Gastroesophageal sphincter (tissue), 3 donors: ENCODE results near the gene MTCL1.

Experiments used
- CTCF ChIP-seq, 4 experiments: fragments of 200-600 bp in 2 of 4; fragments of 450-650 bp in 2 of 4; sonication (generic) in 1 of 4; IDR thresholded peaks; one replicate each; pipeline ENCODE4 v1.5.1; 2017 to 2019; ENCODE audit warnings: antibody characterized with exemption in 4 of 4, mild to moderate bottlenecking in 2 of 4, moderate library complexity in 2 of 4
- EP300 ChIP-seq: sonication (generic); formaldehyde crosslinking; IDR thresholded peaks from one replicate; pipeline ENCODE4 v1.6.1; 2017; ENCODE audit warnings: antibody characterized with exemption, mild to moderate bottlenecking
- POLR2A ChIP-seq, 2 donors: fragments of 450-650 bp; IDR thresholded peaks; one replicate each; pipeline ENCODE4 v1.6.1; 2017; ENCODE audit warnings: antibody characterized with exemption in 2 of 2, mild to moderate bottlenecking in 2 of 2, moderate library complexity in 1 of 2
- POLR2AphosphoS5 ChIP-seq: sonication (generic); formaldehyde crosslinking; IDR thresholded peaks from one replicate; pipeline ENCODE4 v1.6.1; 2017; ENCODE audit warnings: antibody characterized with exemption

- no peak for TF ChIP-seq POLR2A (IDR thresholded peaks at IDR 0.05)
- TF ChIP-seq CTCF (IDR thresholded peaks at IDR 0.05) = no peak
- no peak for TF ChIP-seq POLR2AphosphoS5
- no peak for TF ChIP-seq EP300
These were observed 90.4 kb downstream of the MTCL1 start for GRCh38 chr18:8795586-8796325.
